DLD1 (cell line): ENCODE measurements around the gene DNAJC24.
"Not testable (repeated sequence)": the region's sequence is repeated elsewhere in the genome, so short reads cannot be mapped to it uniquely, and the experiment has no call there.

ENCODE experiments used
- in situ Hi-C: cut with HindIII; loops from 2 replicates; pipeline ENCODE4 v1.10.0; 2017; ENCODE audit warnings: low sequenced_read_pairs

Gene DNAJC24, protein sequence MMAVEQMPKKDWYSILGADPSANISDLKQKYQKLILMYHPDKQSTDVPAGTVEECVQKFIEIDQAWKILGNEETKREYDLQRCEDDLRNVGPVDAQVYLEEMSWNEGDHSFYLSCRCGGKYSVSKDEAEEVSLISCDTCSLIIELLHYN

GRCh38 chr11:31369348-31370329 lies at the start of gene DNAJC24, which contains the start of gene DCDC1:
Gene DNAJC24 (plus strand): TSS chr11:31369860. CDS start chr11:31370749, 889 bp downstream.
Gene DCDC1 (minus strand): TSS chr11:31369739. CDS start chr11:31328280, 41,459 bp downstream.
- in situ Hi-C loops, result no loop called here

GRCh38 chr11:31321494-31321893 lies 48.2 kb upstream of the DNAJC24 start:
- in situ Hi-C loops, result not testable (repeated sequence)

- in situ Hi-C loops, result no loop called here
These were observed 46.5 kb upstream of the DNAJC24 start for GRCh38 chr11:31323145-31323544.

GRCh38 chr11:31325160-31325559 lies 44.5 kb upstream of the DNAJC24 start:
- in situ Hi-C loops, result no loop called here

DNA sequence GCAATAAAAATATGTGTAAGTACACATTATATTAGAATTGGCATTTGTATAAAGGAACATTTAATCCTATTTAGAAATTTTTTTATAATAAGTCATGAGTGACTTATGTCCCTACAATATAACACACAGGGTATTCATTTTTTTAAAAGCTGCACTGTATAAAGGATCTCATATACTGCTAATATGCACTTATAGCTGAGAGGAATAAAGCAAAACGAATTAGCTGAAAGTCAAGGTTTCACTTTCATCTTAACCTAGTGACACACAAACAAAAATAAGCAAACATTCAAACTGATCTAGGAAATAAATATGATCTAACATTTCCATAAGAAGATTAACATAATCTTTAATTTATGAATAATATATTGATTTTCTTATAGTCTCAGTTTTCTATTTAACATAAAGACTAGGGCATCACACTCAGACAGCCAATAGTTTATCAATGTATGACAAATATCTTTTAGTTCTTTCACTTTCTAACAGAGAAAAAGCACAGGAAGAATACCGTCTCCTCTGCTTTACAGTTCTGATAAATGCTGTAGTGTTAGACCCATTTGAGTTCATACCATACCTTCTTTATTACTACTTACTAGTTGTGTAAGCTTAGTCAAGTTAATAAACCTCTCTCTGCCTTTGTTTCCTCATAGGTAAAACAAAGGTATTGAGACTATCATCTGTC lies 43.1 kb upstream of the DNAJC24 start:
- in situ Hi-C loops, result no loop called here

DNA sequence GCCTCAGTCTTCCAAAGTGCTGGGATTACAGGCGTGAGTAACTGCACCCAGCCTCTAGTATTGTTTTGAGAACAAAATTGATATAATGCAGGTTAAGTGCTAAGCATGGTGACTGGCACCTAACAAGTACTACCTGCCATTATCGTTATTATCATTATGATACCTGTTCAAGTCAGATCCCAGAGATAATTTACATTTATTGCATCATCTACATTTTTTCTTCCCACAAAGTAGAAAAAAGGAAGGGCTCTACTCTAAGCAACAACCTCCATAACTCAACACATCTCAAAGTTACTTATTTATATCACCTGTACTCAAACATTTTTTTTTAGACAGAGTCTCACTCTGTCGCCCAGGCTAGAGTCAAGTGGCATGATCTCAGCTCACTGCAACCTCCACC lies 42.2 kb upstream of the DNAJC24 start:
- in situ Hi-C loops, result no loop called here

- in situ Hi-C loops, result no loop called here
These were observed 41.0 kb upstream of the DNAJC24 start for GRCh38 chr11:31328697-31329096.

DNA sequence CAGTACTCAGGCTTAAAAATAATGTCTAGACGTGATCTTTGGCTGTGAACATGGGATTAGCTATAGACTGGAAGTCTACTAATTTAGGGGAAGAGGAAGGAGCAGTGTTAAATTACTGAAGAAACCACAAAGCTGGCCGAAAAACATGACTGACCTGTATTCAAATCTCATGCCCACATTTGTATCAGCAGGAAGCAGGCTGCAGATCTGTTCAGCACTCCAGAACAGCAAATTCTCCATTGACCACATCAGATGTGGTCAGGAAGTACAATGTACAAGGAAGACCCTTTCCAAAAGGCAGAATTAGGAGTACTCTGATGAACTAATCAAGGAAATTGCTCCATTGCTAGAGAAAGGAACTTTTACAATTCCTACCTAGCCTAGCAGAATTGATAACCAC lies 31.9 kb upstream of the DNAJC24 start:
- in situ Hi-C loops, result no loop called here

- in situ Hi-C loops, result no loop called here
These were observed 28.6 kb upstream of the DNAJC24 start for GRCh38 chr11:31340903-31341572.

DNA sequence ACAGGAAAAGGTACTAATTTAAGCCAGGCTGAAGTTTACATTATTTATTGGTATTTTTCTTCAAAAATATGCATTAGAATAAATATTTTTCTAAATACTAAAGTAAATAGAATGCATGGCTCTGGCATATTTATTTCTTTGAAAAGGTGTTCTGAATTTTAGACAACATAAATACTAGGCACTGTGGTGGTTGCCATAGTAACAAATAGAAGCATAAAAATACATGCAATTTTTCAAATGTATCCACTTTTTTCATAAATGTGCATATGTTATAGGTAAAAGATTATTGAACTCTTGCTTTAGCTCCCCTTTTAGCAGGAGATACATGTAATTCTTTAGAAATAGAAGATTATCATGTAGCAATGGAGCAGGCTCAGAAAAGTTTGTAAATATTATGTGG lies 18.5 kb upstream of the DNAJC24 start:
- in situ Hi-C loops, result no loop called here

- in situ Hi-C loops, result no loop called here
These were observed 14.5 kb upstream of the DNAJC24 start for GRCh38 chr11:31355131-31355530.

DNA sequence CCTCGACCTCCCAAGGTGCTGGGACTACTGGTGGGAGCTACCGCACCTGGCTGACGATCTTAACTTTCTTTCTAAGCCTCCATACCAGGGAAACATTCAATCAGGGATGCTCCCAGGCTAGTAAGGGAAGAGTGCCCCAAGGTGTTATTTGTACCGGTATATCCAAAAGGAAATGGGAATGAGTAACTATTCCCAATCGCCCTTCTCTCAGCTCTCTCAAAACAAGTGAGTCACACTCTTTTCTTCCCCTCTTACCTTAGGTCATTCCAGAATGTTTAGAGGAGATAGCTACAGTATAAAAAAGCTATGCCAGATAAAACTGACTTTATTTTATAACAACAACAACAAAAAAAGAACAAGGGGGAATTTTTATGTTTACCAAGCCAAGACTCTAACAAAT lies 13.8 kb upstream of the DNAJC24 start:
- in situ Hi-C loops, result no loop called here

DNA sequence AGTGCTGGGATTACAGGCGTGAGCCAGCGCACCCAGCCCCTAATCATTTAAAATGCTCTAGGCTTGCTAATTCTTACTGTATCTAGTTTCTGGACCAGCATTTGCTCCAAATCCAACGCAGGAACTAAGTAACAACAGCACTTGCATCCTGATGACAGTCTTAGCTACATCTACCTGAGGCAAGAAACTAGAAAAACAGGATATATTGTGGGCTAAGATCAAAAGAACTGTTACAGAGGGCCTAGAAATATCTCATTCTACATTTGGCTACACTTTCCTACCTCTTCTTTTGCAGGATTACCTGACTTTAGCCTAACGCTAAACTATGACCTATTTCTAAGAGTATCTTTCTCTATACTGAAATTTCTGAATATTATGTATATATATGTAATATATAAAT lies 7.9 kb upstream of the DNAJC24 start:
- in situ Hi-C loops, result no loop called here

- in situ Hi-C loops, result no loop called here
These were observed 2.9 kb upstream of the DNAJC24 start for GRCh38 chr11:31366795-31367194.

DNA sequence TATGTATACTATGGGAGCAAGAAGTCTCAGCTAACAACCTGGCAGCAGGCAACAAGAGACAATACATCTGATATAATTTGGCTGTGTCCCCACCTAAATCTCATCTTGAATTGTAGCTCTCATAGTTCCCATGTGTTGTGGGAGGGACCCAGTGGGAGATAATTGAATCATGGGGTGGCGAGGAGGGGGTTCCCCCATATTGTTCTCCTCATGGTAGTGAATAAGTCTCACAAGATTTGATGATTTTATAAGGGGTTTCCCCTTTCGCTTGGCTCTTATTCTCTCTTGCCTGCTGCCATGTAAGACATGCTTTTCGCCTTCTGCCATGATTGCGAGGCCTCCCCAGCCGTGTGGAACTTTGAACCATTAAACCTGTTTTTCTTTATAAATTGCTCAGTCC lies 6.2 kb downstream of the DNAJC24 start:
- in situ Hi-C loops, result no loop called here

- in situ Hi-C loops, result no loop called here
These were observed 13.5 kb downstream of the DNAJC24 start for GRCh38 chr11:31383116-31383515.

GRCh38 chr11:31387379-31387778 lies 17.7 kb downstream of the DNAJC24 start:
- in situ Hi-C loops, result no loop called here

DNA sequence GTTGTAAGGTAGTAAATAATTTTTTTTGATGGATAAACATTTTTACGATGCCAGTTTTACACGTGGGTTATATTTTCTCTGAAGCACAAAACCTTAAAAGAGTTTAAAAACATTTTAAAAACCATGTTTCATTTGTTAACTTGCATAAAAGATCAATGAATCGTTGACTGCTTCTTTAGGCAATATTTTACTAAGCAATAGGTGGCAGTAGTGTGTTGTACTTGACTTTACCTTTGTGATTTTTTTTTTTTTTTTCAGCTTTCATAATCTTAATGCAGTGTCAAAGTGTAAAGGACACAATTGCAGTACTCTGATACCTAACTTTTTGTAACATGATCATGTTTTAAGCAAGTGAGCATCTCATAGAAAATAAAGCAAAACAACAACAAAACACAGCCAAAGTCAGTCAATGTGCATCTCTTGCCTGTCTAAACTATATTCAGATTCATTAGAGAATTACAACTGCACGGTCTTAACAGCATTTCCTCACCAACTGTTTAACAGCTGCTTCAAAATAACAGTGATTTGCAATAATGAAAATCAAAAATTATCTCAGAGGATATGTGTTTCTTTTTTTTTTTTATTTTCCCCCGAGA lies 27.7 kb downstream of the DNAJC24 start:
- in situ Hi-C loops, result no loop called here

DNA sequence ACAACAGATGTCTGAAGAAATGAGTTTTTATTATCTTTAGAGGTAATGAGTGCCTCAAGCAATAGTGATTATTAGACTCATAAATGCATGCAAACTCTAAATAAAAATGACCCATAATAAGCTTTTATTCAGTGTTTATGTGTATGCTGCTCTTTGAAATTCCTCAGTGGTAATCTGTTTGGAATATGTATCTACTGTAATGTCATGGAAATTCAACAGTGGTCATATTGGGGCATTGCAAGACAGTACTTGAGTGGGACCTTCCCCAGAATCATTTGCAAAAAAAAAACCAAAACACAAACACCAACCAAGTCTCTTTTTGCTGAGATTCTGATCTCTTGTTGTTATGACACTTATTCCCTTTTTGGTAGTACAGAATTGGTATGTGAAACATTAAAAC lies 35.0 kb downstream of the DNAJC24 start:
- in situ Hi-C loops, result no loop called here

- in situ Hi-C loops, result no loop called here
These were observed 38.5 kb downstream of the DNAJC24 start for GRCh38 chr11:31408201-31408600.

DNA sequence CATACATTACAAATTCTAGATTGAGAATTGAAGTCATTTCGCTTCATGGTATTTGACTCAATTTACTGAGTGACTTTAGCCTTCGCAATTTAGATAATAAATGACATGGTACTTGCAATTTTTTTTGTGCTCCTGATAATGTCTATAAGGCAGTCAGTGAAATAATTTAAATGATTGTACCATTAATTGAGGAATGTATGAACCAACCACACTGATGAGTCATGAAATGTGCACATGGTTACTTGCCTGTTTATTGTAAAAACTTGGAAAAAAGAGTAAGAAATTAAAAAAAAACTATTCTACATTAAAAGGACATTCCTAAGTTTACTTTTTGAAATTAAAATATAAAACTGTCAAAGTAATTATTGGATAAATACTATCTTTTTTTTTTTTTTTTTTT lies 43.3 kb downstream of the DNAJC24 start:
- in situ Hi-C loops, result no loop called here
